Left ventricle myocardium inferior (tissue), 1 donor: Measurements from ENCODE around the gene MRM2. TPM values are rescaled to one million over a fixed set of nuclear protein-coding genes. Genes with fewer than 3 reads are reported as not detected.

Source experiments
- DNase-seq: peaks from one replicate; pipeline ENCODE4 v3.0.0-alpha.2; 2020
- H3K27ac ChIP-seq: fragments of 200-600 bp; replicated peaks from 2 replicates; pipeline ENCODE4 v1.8.0; 2021
- H3K27me3 ChIP-seq: fragments of 200-600 bp; 2 replicates; pipeline ENCODE4 v1.8.0; 2021; ENCODE audit warnings: low read depth
- H3K36me3 ChIP-seq: fragments of 200-600 bp; 2 replicates; pipeline ENCODE4 v1.8.0; 2021
- H3K4me1 ChIP-seq: fragments of 200-600 bp; 2 replicates; pipeline ENCODE4 v1.8.0; 2021
- H3K4me3 ChIP-seq: fragments of 200-600 bp; 2 replicates; pipeline ENCODE4 v1.8.0; 2021; ENCODE audit warnings: mild to moderate bottlenecking, moderate library complexity
- H3K9me3 ChIP-seq: fragments of 200-600 bp; replicated peaks from 2 replicates; pipeline ENCODE4 v1.8.0; 2021
- intact Hi-C: fragments of 100-400 bp; cut with micrococcal nuclease; formaldehyde crosslinking; loops from one replicate; pipeline ENCODE4 v1.11.0; 2022
- total RNA-seq: library from RNA; stranded (reverse); fragmentation: NEBNext Ultra II Directional; extraction: Animal tissue kit (Norgen Biotek cat#: 25700); gene quantifications from one replicate; pipeline ENCODE4 v1.2.1, GENCODE V29; 2021
- TF ChIP-seq, protein P1 (sequence below): fragments of 200-600 bp; IDR thresholded peaks from 2 replicates; pipeline ENCODE4 v1.8.0; 2021; ENCODE audit warnings: antibody characterized with exemption, mild to moderate bottlenecking, borderline replicate concordance
- donor health status: DM: no; HTN: yes; CAD: no; lungs with severe emphysema.

MRM2 gene
- total RNA-seq, 1 donor from 2014 or later = 19.9 TPM

DNA sequence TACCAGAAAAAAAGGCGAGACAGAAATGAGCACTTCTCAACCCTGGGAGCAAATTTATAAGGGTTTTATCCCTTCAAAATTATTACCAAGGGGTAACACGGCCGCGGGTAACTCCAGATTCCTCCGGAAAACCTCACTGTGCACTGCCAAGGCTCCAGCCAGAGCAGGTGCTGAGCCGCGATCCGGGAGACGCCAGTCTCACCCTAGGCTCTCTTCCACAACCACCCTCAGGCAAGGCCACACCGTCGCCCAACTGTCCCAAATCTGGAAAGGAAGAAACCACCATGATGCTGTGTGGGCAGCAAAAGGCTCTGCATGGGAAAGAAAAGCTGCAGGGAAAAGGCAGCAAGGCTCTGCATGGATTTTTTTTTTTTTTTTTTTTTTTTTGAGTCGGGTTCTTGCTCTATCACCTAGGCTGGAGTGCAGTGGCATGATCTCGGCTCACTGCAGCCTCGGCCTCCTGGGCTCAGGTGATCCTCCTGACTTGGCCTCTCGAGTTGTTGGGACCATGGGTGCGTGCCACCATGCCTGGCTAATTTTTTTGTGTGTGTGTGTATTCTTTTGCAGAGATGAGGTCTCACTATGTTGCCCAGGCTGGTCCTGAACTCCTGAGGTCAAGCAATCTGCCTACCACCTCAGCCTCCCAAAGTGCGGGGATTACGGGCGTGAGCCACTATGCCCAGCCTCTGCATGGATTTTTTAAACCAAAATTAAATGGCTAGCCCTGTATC is 48.3 kb downstream of the MRM2 start:
- DNase-seq = no peak
- no peak overlapping the region for H3K27ac ChIP-seq
- TF ChIP-seq, protein P1, sequence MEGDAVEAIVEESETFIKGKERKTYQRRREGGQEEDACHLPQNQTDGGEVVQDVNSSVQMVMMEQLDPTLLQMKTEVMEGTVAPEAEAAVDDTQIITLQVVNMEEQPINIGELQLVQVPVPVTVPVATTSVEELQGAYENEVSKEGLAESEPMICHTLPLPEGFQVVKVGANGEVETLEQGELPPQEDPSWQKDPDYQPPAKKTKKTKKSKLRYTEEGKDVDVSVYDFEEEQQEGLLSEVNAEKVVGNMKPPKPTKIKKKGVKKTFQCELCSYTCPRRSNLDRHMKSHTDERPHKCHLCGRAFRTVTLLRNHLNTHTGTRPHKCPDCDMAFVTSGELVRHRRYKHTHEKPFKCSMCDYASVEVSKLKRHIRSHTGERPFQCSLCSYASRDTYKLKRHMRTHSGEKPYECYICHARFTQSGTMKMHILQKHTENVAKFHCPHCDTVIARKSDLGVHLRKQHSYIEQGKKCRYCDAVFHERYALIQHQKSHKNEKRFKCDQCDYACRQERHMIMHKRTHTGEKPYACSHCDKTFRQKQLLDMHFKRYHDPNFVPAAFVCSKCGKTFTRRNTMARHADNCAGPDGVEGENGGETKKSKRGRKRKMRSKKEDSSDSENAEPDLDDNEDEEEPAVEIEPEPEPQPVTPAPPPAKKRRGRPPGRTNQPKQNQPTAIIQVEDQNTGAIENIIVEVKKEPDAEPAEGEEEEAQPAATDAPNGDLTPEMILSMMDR = no peak

DNA sequence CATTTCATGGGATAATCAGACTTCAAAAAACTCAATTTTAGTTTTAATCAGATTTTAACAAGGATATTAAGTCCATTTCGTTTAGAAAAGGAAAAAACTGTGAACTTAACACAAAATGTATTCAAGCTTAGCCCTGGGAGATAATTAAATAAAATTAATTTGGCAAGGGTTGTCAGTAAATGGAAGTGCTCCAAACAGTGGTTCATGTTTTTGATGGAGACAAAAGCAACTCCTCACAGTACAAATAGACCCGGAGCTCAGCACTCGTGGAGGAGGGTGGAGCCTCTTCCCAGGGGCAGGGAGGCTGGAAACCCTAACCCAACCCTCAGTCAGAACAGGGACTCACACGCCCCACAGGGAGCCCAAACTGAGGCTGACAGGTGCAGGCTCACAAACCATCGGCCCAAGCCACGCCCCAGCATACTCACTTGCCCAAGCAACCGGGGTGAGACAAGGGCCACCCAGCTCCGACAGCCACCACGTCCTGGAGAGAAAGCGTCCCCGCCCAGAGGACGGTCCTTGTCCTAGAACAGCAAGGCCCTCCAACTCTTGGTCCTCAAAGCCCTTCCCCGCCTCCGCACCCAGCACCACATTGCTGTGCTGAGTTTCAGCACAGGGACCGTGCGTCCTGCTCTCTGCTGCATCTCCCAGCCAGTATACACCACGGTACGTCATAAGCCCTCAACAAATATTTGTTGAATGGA is 49.0 kb downstream of the MRM2 start:
- peaks cover 32% of the 10 kb centered on the region for H3K4me1 ChIP-seq
- intact Hi-C loops = no loop called here

More for the DNA sequence above, 48.3 kb downstream of the MRM2 start:
- H3K36me3 ChIP-seq = peaks cover 16% of the 10 kb centered on the region
- H3K9me3 ChIP-seq = peaks cover 8% of the 10 kb centered on the region
- H3K4me1 ChIP-seq = peaks cover 32% of the 10 kb centered on the region
- no peak overlapping the region for H3K4me3 ChIP-seq
- H3K27me3 ChIP-seq = no peaks in the 10 kb centered on the region
- intact Hi-C loops = no loop called here

GRCh38 chr7:2191016-2191415 is 51.0 kb downstream of the MRM2 start:
- peaks cover 16% of the 10 kb centered on the region for H3K36me3 ChIP-seq
- H3K4me3 ChIP-seq = no peak overlapping the region
- H3K4me1 ChIP-seq = peaks cover 14% of the 10 kb centered on the region
- intact Hi-C loops = no loop called here
- H3K27ac ChIP-seq = no peak overlapping the region
- DNase-seq = no peak
- H3K27me3 ChIP-seq = no peaks in the 10 kb centered on the region
- H3K9me3 ChIP-seq = peaks cover 9% of the 10 kb centered on the region
- TF ChIP-seq, protein P1 = no peak

More for the DNA sequence above, 49.0 kb downstream of the MRM2 start:
- DNase-seq = no peak
- TF ChIP-seq, protein P1 = no peak
- Histone ChIP-seq H3K9me3 (peaks cover 9% of the 10 kb centered on the region), H3K27me3 (no peaks in the 10 kb centered on the region), H3K27ac (no peak overlapping the region), H3K36me3 (peaks cover 16% of the 10 kb centered on the region), H3K4me3 (no peak overlapping the region)

GRCh38 chr7:2190531-2190930 is 51.5 kb downstream of the MRM2 start:
- no peak overlapping the region for H3K27ac ChIP-seq
- H3K4me3 ChIP-seq = no peak overlapping the region
- intact Hi-C loops = no loop called here
- no peaks in the 10 kb centered on the region for H3K27me3 ChIP-seq
- peaks cover 16% of the 10 kb centered on the region for H3K36me3 ChIP-seq
- no peak for DNase-seq
- H3K4me1 ChIP-seq = peaks cover 9% of the 10 kb centered on the region
- H3K9me3 ChIP-seq = peaks cover 9% of the 10 kb centered on the region
- TF ChIP-seq, protein P1 = no peak

GRCh38 chr7:2186166-2186565 is 55.8 kb downstream of the MRM2 start:
- no peak overlapping the region for H3K27ac ChIP-seq
- intact Hi-C loops = no loop called here
- DNase-seq = no peak
- TF ChIP-seq, protein P1 = no peak
- H3K27me3 ChIP-seq = no peaks in the 10 kb centered on the region
- no peak overlapping the region for H3K4me3 ChIP-seq
- H3K4me1 ChIP-seq = no peaks in the 10 kb centered on the region
- peaks cover 28% of the 10 kb centered on the region for H3K36me3 ChIP-seq
- H3K9me3 ChIP-seq = peaks cover 9% of the 10 kb centered on the region
